OCI-LY1 (cell line): ENCODE data around the gene OXCT2.

Experiments used
- EZH2 ChIP-seq: fragments of 200-600 bp; sonication (generic), shearing (Covaris generic); IDR thresholded peaks from 2 replicates; pipeline ENCODE4 v1.8.0; 2017; ENCODE audit warnings: borderline replicate concordance, mixed run types, mild to moderate bottlenecking, antibody characterized with exemption, low read length, moderate library complexity, mixed read lengths
- TF ChIP-seq, protein P1 (sequence below): fragments of 200-600 bp; sonication (generic), shearing (Covaris generic); IDR thresholded peaks from 2 replicates; pipeline ENCODE4 v1.5.1; 2017; ENCODE audit warnings: mild to moderate bottlenecking, antibody characterized with exemption, low read length, moderate library complexity, mixed read lengths

GRCh38 chr1:39755965-39756659, 15.0 kb downstream of the OXCT2 start:
- TF ChIP-seq, protein P1, sequence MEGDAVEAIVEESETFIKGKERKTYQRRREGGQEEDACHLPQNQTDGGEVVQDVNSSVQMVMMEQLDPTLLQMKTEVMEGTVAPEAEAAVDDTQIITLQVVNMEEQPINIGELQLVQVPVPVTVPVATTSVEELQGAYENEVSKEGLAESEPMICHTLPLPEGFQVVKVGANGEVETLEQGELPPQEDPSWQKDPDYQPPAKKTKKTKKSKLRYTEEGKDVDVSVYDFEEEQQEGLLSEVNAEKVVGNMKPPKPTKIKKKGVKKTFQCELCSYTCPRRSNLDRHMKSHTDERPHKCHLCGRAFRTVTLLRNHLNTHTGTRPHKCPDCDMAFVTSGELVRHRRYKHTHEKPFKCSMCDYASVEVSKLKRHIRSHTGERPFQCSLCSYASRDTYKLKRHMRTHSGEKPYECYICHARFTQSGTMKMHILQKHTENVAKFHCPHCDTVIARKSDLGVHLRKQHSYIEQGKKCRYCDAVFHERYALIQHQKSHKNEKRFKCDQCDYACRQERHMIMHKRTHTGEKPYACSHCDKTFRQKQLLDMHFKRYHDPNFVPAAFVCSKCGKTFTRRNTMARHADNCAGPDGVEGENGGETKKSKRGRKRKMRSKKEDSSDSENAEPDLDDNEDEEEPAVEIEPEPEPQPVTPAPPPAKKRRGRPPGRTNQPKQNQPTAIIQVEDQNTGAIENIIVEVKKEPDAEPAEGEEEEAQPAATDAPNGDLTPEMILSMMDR: no peak
- TF ChIP-seq EZH2: no peak
